Measurements from ENCODE around the gene NUDT7. TPM values are rescaled to one million over a fixed set of nuclear protein-coding genes. Genes with fewer than 3 reads are reported as not detected.

The NUDT7 gene
- not detected in 2 replicates for total RNA-seq (2014; rRNA removed; shearing (Covaris generic))

DNA sequence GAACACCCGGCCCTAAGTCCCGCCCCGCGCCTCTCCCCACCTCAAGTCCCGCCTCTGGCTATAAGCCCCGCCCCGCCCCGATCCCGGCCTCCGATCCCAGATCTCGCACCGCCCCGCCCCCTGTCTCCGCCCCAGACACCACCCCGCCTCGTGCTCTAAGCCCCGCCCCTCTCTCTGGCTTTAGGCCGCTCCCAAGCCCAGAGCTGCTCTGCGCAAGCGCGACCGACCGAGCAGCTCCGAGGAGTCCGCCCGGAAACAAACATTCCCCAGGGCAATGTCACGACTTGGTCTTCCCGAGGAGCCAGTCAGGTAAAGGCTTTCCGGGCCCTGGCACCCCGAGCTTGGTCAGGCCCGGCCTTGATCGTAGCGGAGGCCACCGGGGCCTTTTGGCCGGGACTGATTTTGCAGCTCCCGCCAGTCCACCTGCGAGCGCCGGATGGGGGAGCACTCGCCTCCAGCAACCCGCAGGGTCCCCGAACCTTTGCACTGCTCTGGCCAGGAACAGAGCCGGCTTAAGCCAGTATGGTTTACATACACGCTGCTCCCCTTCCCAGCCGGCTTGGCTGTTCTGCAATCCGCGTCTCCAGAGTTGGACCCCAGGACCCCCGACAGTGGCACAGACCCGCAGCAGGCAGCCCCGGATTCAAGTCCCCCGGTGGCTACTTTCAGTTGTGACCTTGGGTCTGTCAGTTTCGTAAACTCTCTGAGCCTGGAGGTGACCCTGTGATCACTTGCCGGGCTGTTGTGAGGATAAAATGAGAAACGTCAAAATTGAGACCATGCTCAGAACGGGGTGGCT lies at the start of gene NUDT7:
NUDT7 (plus strand) TSS at position 206 of the 799 bp plus-strand sequence; CDS start at position 275, 69 bp downstream.
- H3K27me3 ChIP-seq, result no peaks in the 10 kb centered on the region

GRCh38 chr16:77674888-77675287 lies 47.4 kb upstream of the NUDT7 start:
- H3K4me3 ChIP-seq, result no peak overlapping the region
- H3K4me1 ChIP-seq, result no peaks in the 10 kb centered on the region
- H3K9me3 ChIP-seq (replicated peaks), result no peaks in the 10 kb centered on the region
- no peaks in the 10 kb centered on the region for H3K36me3 ChIP-seq
- H3K27ac ChIP-seq, result no peak overlapping the region
- DNase-seq, result no peak
- no peaks in the 10 kb centered on the region for H3K27me3 ChIP-seq

More for the DNA sequence above, at the start of gene NUDT7:
- Histone ChIP-seq H3K36me3 (no peaks in the 10 kb centered on the region), H3K4me3 (no peak within 1 kb of the TSS), H3K9me3 (replicated peaks) (no peaks in the 10 kb centered on the region), H3K27ac (no peak within 1 kb of the TSS), H3K4me1 (no peaks in the 10 kb centered on the region)
- peak; percentile 7 to 17 for DNase-seq

- H3K4me3 ChIP-seq, result no peak overlapping the region
- H3K27ac ChIP-seq, result no peak overlapping the region
- no peaks in the 10 kb centered on the region for H3K27me3 ChIP-seq
- no peaks in the 10 kb centered on the region for H3K36me3 ChIP-seq
- H3K9me3 ChIP-seq (replicated peaks), result no peaks in the 10 kb centered on the region
- peak; percentile 32 to 67 for DNase-seq
- no peaks in the 10 kb centered on the region for H3K4me1 ChIP-seq
Measured at GRCh38 chr16:77675464-77676324, 46.6 kb upstream of the NUDT7 start.

- Histone ChIP-seq H3K9me3 (replicated peaks) (no peaks in the 10 kb centered on the region), H3K36me3 (no peaks in the 10 kb centered on the region), H3K27ac (no peak overlapping the region), H3K4me3 (no peak overlapping the region), H3K4me1 (no peaks in the 10 kb centered on the region), H3K27me3 (no peaks in the 10 kb centered on the region)
- no peak for DNase-seq
Measured at GRCh38 chr16:77677129-77677528, 45.2 kb upstream of the NUDT7 start.

DNA sequence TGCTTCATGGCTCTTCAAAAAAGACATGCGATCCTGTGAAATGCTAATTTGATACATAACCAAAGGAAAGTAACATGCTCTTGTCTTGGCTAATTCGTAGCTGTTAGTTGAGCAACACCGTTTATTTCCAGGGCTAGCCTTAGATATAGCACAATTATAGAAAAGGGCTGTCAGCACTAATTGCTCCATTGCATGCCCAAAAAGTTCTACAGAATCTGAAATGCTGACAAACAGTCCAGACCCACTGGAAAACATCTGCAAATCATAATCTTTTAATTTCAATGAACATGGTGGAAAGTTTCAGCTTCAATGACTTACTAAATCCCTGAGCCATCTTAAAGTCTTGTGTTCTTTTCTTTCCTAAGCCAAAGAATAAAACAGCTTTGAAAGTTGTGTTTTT lies 42.9 kb upstream of the NUDT7 start:
- no peak overlapping the region for H3K4me3 ChIP-seq
- no peaks in the 10 kb centered on the region for H3K4me1 ChIP-seq

DNA sequence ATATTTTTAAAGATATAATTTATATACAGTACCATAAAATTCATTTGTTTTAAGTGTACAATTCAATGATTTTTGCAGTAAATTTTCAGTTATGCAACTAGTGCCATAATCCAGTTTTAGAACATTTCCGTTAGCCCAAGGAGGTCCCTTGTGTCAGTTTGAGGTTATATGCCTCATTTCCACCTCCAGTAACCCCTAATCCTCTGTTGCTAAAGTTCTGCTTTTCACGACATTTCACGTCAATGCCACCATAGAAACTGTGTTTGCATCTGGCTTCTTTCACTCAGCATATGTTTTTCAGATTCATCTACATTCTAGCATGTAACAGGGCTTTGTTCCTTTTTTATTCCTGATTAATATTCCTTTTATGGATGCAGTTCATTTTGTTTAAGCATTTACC lies 42.4 kb upstream of the NUDT7 start:
- Histone ChIP-seq H3K4me1 (no peaks in the 10 kb centered on the region), H3K27ac (no peak overlapping the region), H3K9me3 (replicated peaks) (no peaks in the 10 kb centered on the region), H3K4me3 (no peak overlapping the region), H3K36me3 (no peaks in the 10 kb centered on the region), H3K27me3 (no peaks in the 10 kb centered on the region)
- no peak for DNase-seq

More for the DNA sequence above, 42.9 kb upstream of the NUDT7 start:
- Histone ChIP-seq H3K27ac (no peak overlapping the region), H3K9me3 (replicated peaks) (no peaks in the 10 kb centered on the region), H3K36me3 (no peaks in the 10 kb centered on the region), H3K27me3 (no peaks in the 10 kb centered on the region)
- DNase-seq, result no peak

- Histone ChIP-seq H3K4me1 (no peaks in the 10 kb centered on the region), H3K27ac (no peak overlapping the region), H3K27me3 (no peaks in the 10 kb centered on the region), H3K4me3 (no peak overlapping the region), H3K9me3 (replicated peaks) (no peaks in the 10 kb centered on the region), H3K36me3 (no peaks in the 10 kb centered on the region)
- no peak for DNase-seq
Measured at GRCh38 chr16:77680496-77680895, 41.8 kb upstream of the NUDT7 start.

DNA sequence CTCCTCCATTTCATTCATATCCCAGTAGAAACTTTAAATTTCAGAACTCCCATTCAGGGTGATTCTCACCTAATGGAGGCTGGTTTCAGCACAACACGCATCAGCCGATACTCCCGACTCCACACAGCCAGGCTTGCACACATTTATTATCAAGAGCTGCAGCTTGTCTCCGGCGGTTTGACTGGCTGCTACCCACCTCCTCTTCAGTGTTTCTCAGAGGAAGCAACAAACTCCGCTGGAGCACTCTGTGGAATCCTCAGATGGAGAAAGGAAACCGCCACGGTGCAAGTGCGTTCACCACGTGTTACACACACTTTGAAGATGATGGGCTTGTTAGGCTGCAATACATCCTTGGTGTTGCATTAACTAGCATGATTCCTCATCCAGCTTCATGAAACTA lies 39.7 kb upstream of the NUDT7 start:
- DNase-seq, result no peak
- H3K27ac ChIP-seq, result no peak overlapping the region
- H3K4me3 ChIP-seq, result no peak overlapping the region
- no peaks in the 10 kb centered on the region for H3K36me3 ChIP-seq
- no peaks in the 10 kb centered on the region for H3K4me1 ChIP-seq
- H3K9me3 ChIP-seq (replicated peaks), result no peaks in the 10 kb centered on the region
- no peaks in the 10 kb centered on the region for H3K27me3 ChIP-seq

DNA sequence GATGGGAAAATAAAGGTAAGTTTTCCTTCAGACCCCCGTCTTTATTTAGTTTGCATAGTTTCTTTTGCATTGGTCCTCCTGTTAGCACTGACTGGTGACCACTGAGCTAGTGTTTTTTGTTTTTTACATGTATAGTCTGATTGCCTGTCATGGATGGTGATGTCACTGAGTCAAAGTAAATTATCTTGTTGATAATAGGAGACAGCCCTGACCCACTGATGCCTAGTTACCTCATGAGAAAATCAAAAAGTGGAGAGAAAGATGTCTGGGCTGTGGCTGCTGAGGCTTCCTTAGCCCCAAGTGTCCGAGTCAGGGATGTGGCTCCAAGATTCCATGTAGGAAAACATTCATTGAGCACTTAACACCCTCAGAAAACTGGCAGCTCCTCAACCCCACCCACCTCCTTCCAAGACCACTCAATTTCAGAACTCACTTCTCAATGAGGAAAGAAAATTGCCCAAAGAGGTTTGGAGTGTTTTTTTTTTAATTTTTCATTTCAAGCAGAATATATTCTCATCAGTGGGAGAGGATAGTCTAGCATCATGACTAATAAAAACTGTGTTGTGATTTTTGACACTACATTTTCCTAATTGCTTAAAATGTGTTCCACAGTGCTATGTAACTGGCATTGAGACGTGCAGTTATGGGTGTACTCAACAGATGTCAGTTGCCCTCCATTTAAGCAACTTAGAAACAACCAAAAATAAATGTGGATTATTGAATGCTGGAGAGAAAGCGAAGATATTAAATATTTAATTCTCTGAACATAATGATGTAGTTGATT lies 38.7 kb upstream of the NUDT7 start:
- H3K27ac ChIP-seq, result no peak overlapping the region
- H3K4me1 ChIP-seq, result no peaks in the 10 kb centered on the region
- no peaks in the 10 kb centered on the region for H3K36me3 ChIP-seq
- no peaks in the 10 kb centered on the region for H3K9me3 ChIP-seq (replicated peaks)
- no peak for DNase-seq
- no peak overlapping the region for H3K4me3 ChIP-seq
- no peaks in the 10 kb centered on the region for H3K27me3 ChIP-seq

- H3K27ac ChIP-seq, result no peak overlapping the region
- no peak for DNase-seq
- H3K27me3 ChIP-seq, result no peaks in the 10 kb centered on the region
- H3K9me3 ChIP-seq (replicated peaks), result no peaks in the 10 kb centered on the region
- no peaks in the 10 kb centered on the region for H3K4me1 ChIP-seq
- no peak overlapping the region for H3K4me3 ChIP-seq
- no peaks in the 10 kb centered on the region for H3K36me3 ChIP-seq
Measured at GRCh38 chr16:77684181-77684526, 38.2 kb upstream of the NUDT7 start.

DNA sequence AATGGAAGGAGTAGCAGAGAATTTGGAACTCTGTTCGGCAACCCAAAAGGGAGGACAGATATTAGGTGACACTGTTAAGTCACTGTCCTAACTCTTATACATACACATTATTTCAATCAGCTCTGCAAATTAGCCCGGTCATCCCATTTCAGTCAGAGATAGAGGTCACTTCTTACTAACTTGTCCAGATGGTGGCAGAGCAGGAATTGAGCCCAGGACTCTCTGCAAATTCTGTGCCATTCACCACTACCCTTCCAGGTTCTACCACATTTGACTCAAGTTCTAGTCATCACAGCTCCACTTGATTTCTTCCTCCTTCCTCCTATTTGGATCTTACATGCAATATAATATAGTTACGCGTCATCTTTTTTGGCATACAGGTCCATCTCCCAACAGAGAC lies 35.9 kb upstream of the NUDT7 start:
- Histone ChIP-seq H3K27me3 (no peaks in the 10 kb centered on the region), H3K4me3 (no peak overlapping the region), H3K4me1 (no peaks in the 10 kb centered on the region), H3K27ac (no peak overlapping the region), H3K9me3 (replicated peaks) (no peaks in the 10 kb centered on the region), H3K36me3 (no peaks in the 10 kb centered on the region)
- no peak for DNase-seq

- no peaks in the 10 kb centered on the region for H3K27me3 ChIP-seq
- H3K36me3 ChIP-seq, result no peaks in the 10 kb centered on the region
- no peaks in the 10 kb centered on the region for H3K4me1 ChIP-seq
- H3K9me3 ChIP-seq (replicated peaks), result no peaks in the 10 kb centered on the region
- DNase-seq, result no peak
- no peak overlapping the region for H3K4me3 ChIP-seq
- no peak overlapping the region for H3K27ac ChIP-seq
Measured at GRCh38 chr16:77689971-77690370, 32.3 kb upstream of the NUDT7 start.

GRCh38 chr16:77690416-77690815 lies 31.9 kb upstream of the NUDT7 start:
- Histone ChIP-seq H3K27ac (no peak overlapping the region), H3K4me3 (no peak overlapping the region), H3K27me3 (no peaks in the 10 kb centered on the region), H3K36me3 (no peaks in the 10 kb centered on the region), H3K9me3 (replicated peaks) (no peaks in the 10 kb centered on the region), H3K4me1 (no peaks in the 10 kb centered on the region)
- DNase-seq, result no peak

GRCh38 chr16:77692612-77693011 lies 29.7 kb upstream of the NUDT7 start:
- H3K27ac ChIP-seq, result no peak overlapping the region
- no peaks in the 10 kb centered on the region for H3K4me1 ChIP-seq
- no peak overlapping the region for H3K4me3 ChIP-seq
- DNase-seq, result no peak
- H3K27me3 ChIP-seq, result no peaks in the 10 kb centered on the region
- H3K9me3 ChIP-seq (replicated peaks), result no peaks in the 10 kb centered on the region
- no peaks in the 10 kb centered on the region for H3K36me3 ChIP-seq

GRCh38 chr16:77696149-77696548 lies 26.2 kb upstream of the NUDT7 start:
- Histone ChIP-seq H3K36me3 (no peaks in the 10 kb centered on the region), H3K4me3 (no peak overlapping the region), H3K27me3 (no peaks in the 10 kb centered on the region), H3K4me1 (no peaks in the 10 kb centered on the region), H3K9me3 (replicated peaks) (no peaks in the 10 kb centered on the region), H3K27ac (no peak overlapping the region)
- no peak for DNase-seq
